SK-N-SH treated with all-trans-retinoic acid at 6 μM for 48 hours (cell line): Measurements from ENCODE around the gene OR11H7.
"Not testable (repeated sequence)": the region's sequence is repeated elsewhere in the genome, so short reads cannot be mapped to it uniquely, and the experiment has no call there.

Experiments used
- ATAC-seq: fragments of 200-7000 bp; cut with Tn5 transposase; 3 replicates; pipeline ENCODE4 v1.9.1; 2020; ENCODE audit warnings: mild to moderate bottlenecking, moderate library complexity
- ARNTL ChIP-seq: fragments of 450-650 bp; formaldehyde crosslinking; IDR thresholded peaks from 2 replicates; pipeline ENCODE4 v1.5.0; 2020; ENCODE audit warnings: low read depth, mild to moderate bottlenecking, moderate library complexity, borderline replicate concordance
- BACH2 ChIP-seq: fragments of 250-450 bp; sonication (Bioruptor Pico); IDR thresholded peaks from 2 replicates; pipeline ENCODE4 v1.9.0; 2021; ENCODE audit warnings: mild to moderate bottlenecking, borderline replicate concordance
- CREB5 ChIP-seq: fragments of 250-450 bp; sonication (Bioruptor Pico); IDR thresholded peaks from 2 replicates; pipeline ENCODE4 v1.5.1; 2020; ENCODE audit warnings: low read depth, mild to moderate bottlenecking, moderate library complexity
- ESRRG ChIP-seq: fragments of 250-450 bp; sonication (Bioruptor Pico); IDR thresholded peaks from 2 replicates; pipeline ENCODE4 v1.6.1; 2021; ENCODE audit warnings: mild to moderate bottlenecking
- GLIS3 ChIP-seq: fragments of 250-450 bp; sonication (Bioruptor Pico); IDR thresholded peaks from 2 replicates; pipeline ENCODE4 v1.5.0; 2020; ENCODE audit warnings: mild to moderate bottlenecking, moderate library complexity
- ISL1 ChIP-seq: fragments of 250-450 bp; sonication (Bioruptor Pico); IDR thresholded peaks from 2 replicates; pipeline ENCODE4 v2.1.2; 2022; ENCODE audit warnings: mild to moderate bottlenecking, moderate library complexity
- OSR1 ChIP-seq: fragments of 250-450 bp; sonication (Bioruptor Pico); IDR thresholded peaks from 2 replicates; pipeline ENCODE4 v1.8.0; 2022; ENCODE audit warnings: moderate library complexity, mild to moderate bottlenecking, inconsistent platforms
- PATZ1 ChIP-seq: fragments of 250-450 bp; sonication (Bioruptor Pico); IDR thresholded peaks from 2 replicates; pipeline ENCODE4 v1.8.0; 2020; ENCODE audit warnings: mild to moderate bottlenecking, moderate library complexity, borderline replicate concordance
- PPARA ChIP-seq: fragments of 250-450 bp; sonication (Bioruptor Pico); IDR thresholded peaks from 2 replicates; pipeline ENCODE4 v1.5.0; 2020; ENCODE audit warnings: mild to moderate bottlenecking, borderline replicate concordance
- RARB ChIP-seq: fragments of 250-450 bp; sonication (Bioruptor Pico); IDR thresholded peaks from 2 replicates; pipeline ENCODE4 v1.8.0; 2021; ENCODE audit warnings: mild to moderate bottlenecking, moderate library complexity
- SNAI2 ChIP-seq: fragments of 250-450 bp; sonication (Bioruptor Pico); IDR thresholded peaks from 2 replicates; pipeline ENCODE4 v1.5.0; 2020; ENCODE audit warnings: mild to moderate bottlenecking, moderate library complexity
- TCF4 ChIP-seq: fragments of 250-450 bp; sonication (Bioruptor Pico); IDR thresholded peaks from 2 replicates; pipeline ENCODE4 v1.8.0; 2021; ENCODE audit warnings: mild to moderate bottlenecking, moderate library complexity, borderline replicate concordance
- TOX ChIP-seq: fragments of 250-450 bp; sonication (Bioruptor Pico); IDR thresholded peaks from 2 replicates; pipeline ENCODE4 v1.8.0; 2021; ENCODE audit warnings: mild to moderate bottlenecking, moderate library complexity, borderline replicate concordance
- ZC3H10 ChIP-seq: fragments of 250-450 bp; sonication (Bioruptor Pico); IDR thresholded peaks from 2 replicates; pipeline ENCODE4 v1.5.1; 2021; ENCODE audit warnings: mild to moderate bottlenecking, moderate library complexity
- ZFP3 ChIP-seq: fragments of 250-450 bp; sonication (Bioruptor Pico); IDR thresholded peaks from 2 replicates; pipeline ENCODE4 v1.5.0; 2020; ENCODE audit warnings: mild to moderate bottlenecking, moderate library complexity
- ZFP30 ChIP-seq: fragments of 450-650 bp; formaldehyde crosslinking; IDR thresholded peaks from 2 replicates; pipeline ENCODE4 v1.5.0; 2022; ENCODE audit warnings: mild to moderate bottlenecking, moderate library complexity
- ZNF565 ChIP-seq: fragments of 450-650 bp; formaldehyde crosslinking; conservative IDR thresholded peaks from 2 replicates; pipeline ENCODE4 v1.5.0; 2020; ENCODE audit warnings: low read depth, mild to moderate bottlenecking, moderate library complexity
- ZNF70 ChIP-seq: fragments of 450-650 bp; formaldehyde crosslinking; IDR thresholded peaks from 2 replicates; pipeline ENCODE4 v1.5.0; 2020; ENCODE audit warnings: mild to moderate bottlenecking, moderate library complexity
- ZNF8 ChIP-seq: fragments of 450-650 bp; formaldehyde crosslinking; IDR thresholded peaks from 2 replicates; pipeline ENCODE4 v1.5.0; 2020; ENCODE audit warnings: mild to moderate bottlenecking, moderate library complexity
- TF ChIP-seq, protein P1 (sequence below): fragments of 250-450 bp; sonication (Bioruptor Pico); IDR thresholded peaks from 2 replicates; pipeline ENCODE4 v1.8.0; 2021; ENCODE audit warnings: low read depth, mild to moderate bottlenecking, moderate library complexity, borderline replicate concordance
- TF ChIP-seq, protein P2 (sequence below): fragments of 250-450 bp; sonication (Bioruptor Pico); IDR thresholded peaks from 2 replicates; pipeline ENCODE4 v1.5.1; 2021; ENCODE audit warnings: mild to moderate bottlenecking, moderate library complexity

The OR11H7 gene

DNA sequence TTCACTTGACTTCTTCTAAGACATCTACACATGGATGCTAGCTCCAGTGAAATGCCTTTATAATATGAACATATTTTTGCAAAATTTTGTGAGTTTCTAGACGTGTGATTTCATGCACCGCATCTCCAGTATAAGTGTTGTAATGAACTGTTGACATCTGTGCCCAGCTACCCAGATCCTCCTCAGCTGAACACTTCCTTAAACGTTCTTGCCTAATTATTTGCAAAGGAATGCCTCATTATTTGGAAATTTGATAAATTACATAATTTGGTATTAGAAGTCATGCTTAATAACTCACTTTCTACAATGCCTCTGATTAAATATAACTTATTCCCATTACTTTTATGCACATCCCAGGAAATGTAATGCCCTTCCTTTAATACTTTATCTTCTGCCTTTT is 24.1 kb upstream of the OR11H7 start:
- TF ChIP-seq ZC3H10 (CRISPR knock-in tag) (no peak), TOX (CRISPR knock-in tag) (no peak), BACH2 (CRISPR knock-in tag) (no peak), ESRRG (CRISPR knock-in tag) (no peak), RARB (no peak), ZFP30 (no peak), ZNF70 (CRISPR knock-in tag) (no peak), SNAI2 (CRISPR knock-in tag) (no peak), PPARA (no peak), ZFP3 (CRISPR knock-in tag) (no peak), ZNF565 (CRISPR knock-in tag) (no peak)
- TF ChIP-seq, protein P1, sequence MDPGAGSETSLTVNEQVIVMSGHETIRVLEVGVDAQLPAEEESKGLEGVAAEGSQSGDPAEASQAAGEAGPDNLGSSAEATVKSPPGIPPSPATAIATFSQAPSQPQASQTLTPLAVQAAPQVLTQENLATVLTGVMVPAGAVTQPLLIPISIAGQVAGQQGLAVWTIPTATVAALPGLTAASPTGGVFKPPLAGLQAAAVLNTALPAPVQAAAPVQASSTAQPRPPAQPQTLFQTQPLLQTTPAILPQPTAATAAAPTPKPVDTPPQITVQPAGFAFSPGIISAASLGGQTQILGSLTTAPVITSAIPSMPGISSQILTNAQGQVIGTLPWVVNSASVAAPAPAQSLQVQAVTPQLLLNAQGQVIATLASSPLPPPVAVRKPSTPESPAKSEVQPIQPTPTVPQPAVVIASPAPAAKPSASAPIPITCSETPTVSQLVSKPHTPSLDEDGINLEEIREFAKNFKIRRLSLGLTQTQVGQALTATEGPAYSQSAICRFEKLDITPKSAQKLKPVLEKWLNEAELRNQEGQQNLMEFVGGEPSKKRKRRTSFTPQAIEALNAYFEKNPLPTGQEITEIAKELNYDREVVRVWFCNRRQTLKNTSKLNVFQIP: no peak
- TF ChIP-seq, all 23 proteins: peak for 0
- no peak for ATAC-seq

GRCh38 chr14:20209595-20209994 is 19.2 kb upstream of the OR11H7 start:
- no peak for ATAC-seq
- no peak for TF ChIP-seq ZFP30
- TF ChIP-seq, protein P2, sequence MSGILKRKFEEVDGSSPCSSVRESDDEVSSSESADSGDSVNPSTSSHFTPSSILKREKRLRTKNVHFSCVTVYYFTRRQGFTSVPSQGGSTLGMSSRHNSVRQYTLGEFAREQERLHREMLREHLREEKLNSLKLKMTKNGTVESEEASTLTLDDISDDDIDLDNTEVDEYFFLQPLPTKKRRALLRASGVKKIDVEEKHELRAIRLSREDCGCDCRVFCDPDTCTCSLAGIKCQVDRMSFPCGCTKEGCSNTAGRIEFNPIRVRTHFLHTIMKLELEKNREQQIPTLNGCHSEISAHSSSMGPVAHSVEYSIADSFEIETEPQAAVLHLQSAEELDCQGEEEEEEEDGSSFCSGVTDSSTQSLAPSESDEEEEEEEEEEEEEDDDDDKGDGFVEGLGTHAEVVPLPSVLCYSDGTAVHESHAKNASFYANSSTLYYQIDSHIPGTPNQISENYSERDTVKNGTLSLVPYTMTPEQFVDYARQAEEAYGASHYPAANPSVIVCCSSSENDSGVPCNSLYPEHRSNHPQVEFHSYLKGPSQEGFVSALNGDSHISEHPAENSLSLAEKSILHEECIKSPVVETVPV (CRISPR knock-in tag): no peak
- no peak for TF ChIP-seq ISL1 (CRISPR knock-in tag)
- no peak for TF ChIP-seq BACH2 (CRISPR knock-in tag)
- TF ChIP-seq ZNF70 (CRISPR knock-in tag): no peak
- TF ChIP-seq CREB5 (CRISPR knock-in tag): no peak
- no peak for TF ChIP-seq TOX (CRISPR knock-in tag)
- no peak for TF ChIP-seq ARNTL
- no peak for TF ChIP-seq PATZ1

GRCh38 chr14:20212406-20212805 is 16.4 kb upstream of the OR11H7 start:
- not testable (repeated sequence) for ATAC-seq

GRCh38 chr14:20215196-20215595 is 13.6 kb upstream of the OR11H7 start:
- TF ChIP-seq ZC3H10 (CRISPR knock-in tag) (no peak), RARB (no peak), ZNF8 (CRISPR knock-in tag) (no peak)
- TF ChIP-seq, all 23 proteins: peak for 0
- ATAC-seq: no peak

- TF ChIP-seq ZFP30: no peak
- TF ChIP-seq ISL1 (CRISPR knock-in tag): no peak
- no peak for TF ChIP-seq CREB5 (CRISPR knock-in tag)
- TF ChIP-seq RARB: no peak
- TF ChIP-seq, protein P2 (CRISPR knock-in tag): no peak
- TF ChIP-seq, protein P1: no peak
- TF ChIP-seq GLIS3 (CRISPR knock-in tag): no peak
- TF ChIP-seq PATZ1: no peak
- no peak for TF ChIP-seq ZC3H10 (CRISPR knock-in tag)
- no peak for TF ChIP-seq OSR1 (CRISPR knock-in tag)
- TF ChIP-seq ZNF70 (CRISPR knock-in tag): no peak
- no peak for TF ChIP-seq ZNF8 (CRISPR knock-in tag)
- no peak for TF ChIP-seq TOX (CRISPR knock-in tag)
- TF ChIP-seq SNAI2 (CRISPR knock-in tag): no peak
- no peak for TF ChIP-seq ARNTL
- no peak for TF ChIP-seq TCF4
- no peak for TF ChIP-seq ZNF565 (CRISPR knock-in tag)
- TF ChIP-seq ESRRG (CRISPR knock-in tag): no peak
- ATAC-seq: no peak; the same call in 2 of the 3 replicates
Observed at GRCh38 chr14:20219033-20219432, 9.7 kb upstream of the OR11H7 start.
